ENCODE measurements around the gene TAS2R60. TPM values are rescaled to one million over a fixed set of nuclear protein-coding genes. Genes with fewer than 3 reads are reported as not detected.

Gene TAS2R60
- total and polyA plus RNA-seq, 2 of the 8 experiments (the other 6 are each of a cell fraction or from before 2014, with no cell fraction given): 0.15 to 0.32 TPM

DNA sequence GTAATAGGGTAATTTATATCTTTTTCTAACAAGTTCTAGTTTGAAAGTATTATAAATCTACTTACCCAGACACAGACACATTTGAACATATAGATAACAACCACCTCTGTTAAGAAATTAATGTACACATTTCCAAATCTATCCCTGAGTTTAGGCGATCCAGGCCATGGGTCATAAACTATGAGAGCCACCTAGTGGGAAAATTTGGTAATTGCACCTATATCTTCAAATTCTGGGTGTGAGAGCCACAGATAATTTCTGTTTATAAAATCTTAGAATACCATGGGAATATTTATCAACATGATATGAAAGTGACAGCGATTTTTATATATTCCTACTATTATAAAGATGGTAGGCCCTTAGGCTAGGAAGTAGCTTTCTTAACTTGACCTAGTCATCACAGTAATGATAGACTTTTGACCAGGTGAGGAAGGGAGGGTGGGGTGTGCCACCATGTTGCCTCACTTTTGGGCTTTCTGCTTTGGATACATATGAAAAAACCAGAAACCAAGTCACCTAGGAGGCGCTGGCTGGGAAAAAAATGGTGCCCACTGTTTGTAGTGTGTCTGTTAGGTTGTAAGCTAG is 26.6 kb upstream of the TAS2R60 start:
- CTCF ChIA-PET (ENCODE audit: partially characterized antibody): interaction anchor here (0.7 to 5.2 kb wide), 49 partner anchors 8 to 177 kb away, joined by 3 to 65 read pairs (median 4); partner anchors contain the start of genes EPHA1 and TAS2R60
- no peak for DNase-seq (ENCODE audit: low read depth in 1 of 2, low spot score in 2 of 2)
- FAIRE-seq: no peak
- no peak overlapping the region for H4K8ac ChIP-seq (ENCODE audit: extremely low read depth, insufficient read depth, low read length)
- no peak overlapping the region for H4K91ac ChIP-seq (replicated peaks; ENCODE audit: insufficient read length, low read length)
- no peaks in the 10 kb centered on the region for H3K27me3 ChIP-seq (replicated peaks in 1 of 4; ENCODE audit: control insufficient read depth in 3 of 4, extremely low read depth in 1 of 4, insufficient read depth in 3 of 4, low read length in 3 of 4)
- POLR2A ChIA-PET (ENCODE audit: partially characterized antibody): interaction anchor here (0.8 to 1.9 kb wide), 7 partner anchors 8 to 35 kb away, joined by 3 to 9 read pairs (median 5); partner anchors contain the start of gene EPHA1
- no peak overlapping the region for H3K4me3 ChIP-seq (ENCODE audit: extremely low read depth in 1 of 4, insufficient read depth in 2 of 4, low read depth in 3 of 4, low read length in 4 of 4)
- H3K23ac ChIP-seq (ENCODE audit: insufficient read length): no peak overlapping the region
- H3K56ac ChIP-seq (replicated peaks; ENCODE audit: insufficient read length, low read depth, low read length): no peak overlapping the region
- H3K9ac ChIP-seq (replicated peaks in 1 of 4; ENCODE audit: extremely low read depth in 1 of 4, low read depth in 3 of 4, low read length in 3 of 4): no peak overlapping the region
- H4K5ac ChIP-seq (ENCODE audit: insufficient read length, low read depth, low read length): no peak overlapping the region
- no peak overlapping the region for H2BK15ac ChIP-seq (ENCODE audit: low read length)
- peaks cover 3 to 8% (median 6%) of the 10 kb centered on the region in 4 experiments; a peak in 6 of 7 replicates for H3K4me1 ChIP-seq (replicated peaks in 1 of 4; ENCODE audit: control insufficient read depth in 3 of 4, insufficient read depth in 4 of 4, low read length in 3 of 4)
- H3K23me2 ChIP-seq (ENCODE audit: low read depth, low read length): no peaks in the 10 kb centered on the region
- no peaks in the 10 kb centered on the region for H4K20me1 ChIP-seq (replicated peaks in 1 of 2; ENCODE audit: control insufficient read depth in 1 of 2, insufficient read depth in 2 of 2, low read length in 2 of 2)
- no peak overlapping the region for H3K14ac ChIP-seq (ENCODE audit: insufficient read length)
- H2AFZ ChIP-seq (ENCODE audit: low read length): no peak overlapping the region
- H2BK20ac ChIP-seq (ENCODE audit: low read length): no peak overlapping the region
- no peak overlapping the region for H3K18ac ChIP-seq (ENCODE audit: extremely low read depth, low read length)
- TF ChIP-seq, protein P1, sequence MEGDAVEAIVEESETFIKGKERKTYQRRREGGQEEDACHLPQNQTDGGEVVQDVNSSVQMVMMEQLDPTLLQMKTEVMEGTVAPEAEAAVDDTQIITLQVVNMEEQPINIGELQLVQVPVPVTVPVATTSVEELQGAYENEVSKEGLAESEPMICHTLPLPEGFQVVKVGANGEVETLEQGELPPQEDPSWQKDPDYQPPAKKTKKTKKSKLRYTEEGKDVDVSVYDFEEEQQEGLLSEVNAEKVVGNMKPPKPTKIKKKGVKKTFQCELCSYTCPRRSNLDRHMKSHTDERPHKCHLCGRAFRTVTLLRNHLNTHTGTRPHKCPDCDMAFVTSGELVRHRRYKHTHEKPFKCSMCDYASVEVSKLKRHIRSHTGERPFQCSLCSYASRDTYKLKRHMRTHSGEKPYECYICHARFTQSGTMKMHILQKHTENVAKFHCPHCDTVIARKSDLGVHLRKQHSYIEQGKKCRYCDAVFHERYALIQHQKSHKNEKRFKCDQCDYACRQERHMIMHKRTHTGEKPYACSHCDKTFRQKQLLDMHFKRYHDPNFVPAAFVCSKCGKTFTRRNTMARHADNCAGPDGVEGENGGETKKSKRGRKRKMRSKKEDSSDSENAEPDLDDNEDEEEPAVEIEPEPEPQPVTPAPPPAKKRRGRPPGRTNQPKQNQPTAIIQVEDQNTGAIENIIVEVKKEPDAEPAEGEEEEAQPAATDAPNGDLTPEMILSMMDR (IDR thresholded peaks at IDR 0.05; ENCODE audit: control extremely low read depth in 1 of 3, insufficient read depth in 1 of 3, low read depth in 1 of 3, low read length in 3 of 3): peak in 2 of 3 experiments; percentile 45 to 48; a peak in 3 of 4 replicates
- TF ChIP-seq SIX5 (IDR thresholded peaks at IDR 0.05; ENCODE audit: low read depth, low read length): no peak
- no peak for TF ChIP-seq CTBP2 (IDR thresholded peaks at IDR 0.05; ENCODE audit: borderline replicate concordance, insufficient read depth, insufficient read length, low read length)
- no peak for TF ChIP-seq FOSL1 (IDR thresholded peaks at IDR 0.05; ENCODE audit: insufficient read depth, low read depth, low read length)
- peak; percentile 50 to 56 for TF ChIP-seq RAD21 (IDR thresholded peaks at IDR 0.05 in 1 of 2, conservative IDR thresholded peaks at IDR 0.05 in 1 of 2; ENCODE audit: low read depth in 2 of 2, low read length in 2 of 2)
- H2BK120ac ChIP-seq (replicated peaks; ENCODE audit: low read depth, low read length): no peak overlapping the region
- H3K27ac ChIP-seq (ENCODE audit: low read depth, low read length): no peak overlapping the region
- no peak overlapping the region for H2AK5ac ChIP-seq (ENCODE audit: low read depth, low read length)
- H3K9me3 ChIP-seq (ENCODE audit: insufficient read depth in 2 of 2, low read depth in 1 of 2, low read length in 1 of 2): peaks cover 0 to 5% of the 10 kb centered on the region in 2 experiments; a peak in 2 of 4 replicates
- no peak overlapping the region for H2BK5ac ChIP-seq (ENCODE audit: low read depth, low read length)
- H3K79me2 ChIP-seq (ENCODE audit: control insufficient read depth in 1 of 2, insufficient read depth in 2 of 2, low read length in 2 of 2): no peaks in the 10 kb centered on the region
- H2BK12ac ChIP-seq (ENCODE audit: low read depth, low read length): no peak overlapping the region
- no peak overlapping the region for H3K4me2 ChIP-seq (ENCODE audit: insufficient read depth in 1 of 2, low read depth in 2 of 2, low read length in 2 of 2)
- 17% methylated on average over 3 of the region's 3 CpGs; no CpG with 5 or more reads in 1 of the 2 experiments for WGBS, 2 experiments (ENCODE audit: extremely low coverage in 1 of 2, insufficient coverage in 1 of 2, insufficient read length in 1 of 2, insufficient replicate concordance in 2 of 2, low coverage in 1 of 2, low lambda C conversion rate in 2 of 2, missing lambda C conversion rate in 1 of 2)
- H3K4ac ChIP-seq (replicated peaks; ENCODE audit: insufficient read length, low read depth, low read length): no peak overlapping the region
- H3K79me1 ChIP-seq (ENCODE audit: low read depth, low read length): no peaks in the 10 kb centered on the region
- no peaks in the 10 kb centered on the region for H3K36me3 ChIP-seq (ENCODE audit: control insufficient read depth in 2 of 4, insufficient read depth in 4 of 4, low read length in 3 of 4)
